Thyroid gland (tissue), 4 donors: ENCODE measurements around the gene PGF. TPM values are rescaled to one million over a fixed set of nuclear protein-coding genes. Genes with fewer than 3 reads are reported as not detected.
"Not testable (repeated sequence)": the region's sequence is repeated elsewhere in the genome, so short reads cannot be mapped to it uniquely, and the experiment has no call there.

Source experiments
- DNase-seq, 2 donors: peaks; one replicate each; pipeline ENCODE4 v3.0.0-alpha.2; 2019
- H3K27ac ChIP-seq, 3 donors: fragments of 200-600 bp; sonication (generic); 1 replicate in 2 of 3; 2 replicates in 1 of 3; pipeline ENCODE4 v1.5.1; 2016 to 2019; ENCODE audit warnings: mild to moderate bottlenecking in 1 of 3, moderate library complexity in 1 of 3
- H3K27me3 ChIP-seq: fragments of 200-600 bp; sonication (generic); one replicate; pipeline ENCODE4 v1.5.1; 2019
- H3K36me3 ChIP-seq, 2 donors: fragments of 200-600 bp; sonication (generic); one replicate each; pipeline ENCODE4 v1.5.1; 2016 to 2019
- H3K4me1 ChIP-seq, 2 donors: fragments of 200-600 bp; sonication (generic); one replicate each; pipeline ENCODE4 v1.5.1; 2017 to 2019
- H3K4me3 ChIP-seq, 3 donors: fragments of 200-600 bp; sonication (generic); replicated peaks in 1 of 3; 1 replicate in 2 of 3; 2 replicates in 1 of 3; pipeline ENCODE4 v1.5.1; 2016; ENCODE audit warnings: mild to moderate bottlenecking in 1 of 3
- H3K9me3 ChIP-seq: fragments of 200-600 bp; sonication (generic); one replicate; pipeline ENCODE4 v1.5.1; 2017
- CTCF ChIP-seq, 6 experiments: fragments of 200-600 bp in 3 of 6; fragments of 450-650 bp in 3 of 6; sonication (generic) in 3 of 6; IDR thresholded peaks; one replicate each; pipeline ENCODE4 v1.5.1; 2016 to 2019; ENCODE audit warnings: antibody characterized with exemption in 6 of 6, mild to moderate bottlenecking in 2 of 6, inconsistent platforms in 1 of 6, moderate library complexity in 1 of 6
- POLR2A ChIP-seq, 2 donors: fragments of 450-650 bp; IDR thresholded peaks; one replicate each; pipeline ENCODE4 v1.6.1; 2017; ENCODE audit warnings: antibody characterized with exemption in 2 of 2, mild to moderate bottlenecking in 2 of 2, moderate library complexity in 1 of 2
- WGBS, 2 donors: methylation state at CpG; one replicate each; pipeline ENCODE4 v1.1.5; 2017; 5-methylcytosine and 5-hydroxymethylcytosine counted together
- intact Hi-C: fragments of 100-400 bp; cut with DNase I; formaldehyde crosslinking; loops from one replicate; pipeline ENCODE4 v1.15.1; 2023
- total RNA-seq, 4 donors: library from RNA; depleted of rRNA; stranded (reverse); fragments of >200 nt; gene quantifications; one replicate each; pipeline ENCODE4 v1.2.3, GENCODE V29; 2016

PGF gene
- total RNA-seq, 4 donors from 2014 or later, result 34.4 to 68.8 (median 61.0) TPM

- TF ChIP-seq POLR2A (IDR thresholded peaks at IDR 0.05), result no peak
- no peak for TF ChIP-seq CTCF (IDR thresholded peaks at IDR 0.05)
- Histone ChIP-seq H3K27me3 (no peaks in the 10 kb centered on the region), H3K36me3 (peaks cover 7 to 9% of the 10 kb centered on the region in 2 donors), H3K4me3 (no peak overlapping the region), H3K27ac (no peak overlapping the region), H3K4me1 (peaks cover 23% of the 10 kb centered on the region in 2 donors), H3K9me3 (no peaks in the 10 kb centered on the region)
- intact Hi-C loops, result loop anchor here (10.0 kb wide), 1 partner anchor 64 kb away; the partner anchor contains the start of genes ACYP1 and ZC2HC1C
- DNase-seq, result no peak
- WGBS, 2 donors, result 92 to 93% methylated on average over 2 of the region's 2 CpGs
These were observed 45.9 kb upstream of the PGF start for GRCh38 chr14:75001261-75001660.

- H3K27me3 ChIP-seq, intact Hi-C loops, H3K4me1 ChIP-seq, H3K27ac ChIP-seq, H3K36me3 ChIP-seq, H3K4me3 ChIP-seq, H3K9me3 ChIP-seq, DNase-seq: not testable (repeated sequence)
- 86 to 92% methylated on average over 4 of the region's 7 CpGs for WGBS, 2 donors
These were observed 40.4 kb upstream of the PGF start for GRCh38 chr14:74995781-74996180.

- H3K36me3 ChIP-seq, H3K4me3 ChIP-seq, intact Hi-C loops, DNase-seq, H3K27ac ChIP-seq, H3K4me1 ChIP-seq, H3K27me3 ChIP-seq, H3K9me3 ChIP-seq: not testable (repeated sequence)
- WGBS, 2 donors, result 93 to 94% methylated on average over 14 to 19 of the region's 28 CpGs
These were observed 38.8 kb upstream of the PGF start for GRCh38 chr14:74994182-74994581.

- Histone ChIP-seq H3K9me3 (no peaks in the 10 kb centered on the region), H3K4me1 (peaks cover 15 to 23% of the 10 kb centered on the region in 2 donors), H3K27me3 (no peaks in the 10 kb centered on the region), H3K4me3 (no peak overlapping the region), H3K27ac (no peak overlapping the region), H3K36me3 (no peaks in the 10 kb centered on the region)
- TF ChIP-seq POLR2A (IDR thresholded peaks at IDR 0.05), result no peak
- TF ChIP-seq CTCF (IDR thresholded peaks at IDR 0.05), result no peak
- intact Hi-C loops, result no loop called here
- 93 to 97% methylated on average over 1 of the region's 1 CpG for WGBS, 2 donors
- no peak for DNase-seq
These were observed 33.6 kb upstream of the PGF start for GRCh38 chr14:74988993-74989392.

GRCh38 chr14:74988131-74988530 is 32.7 kb upstream of the PGF start:
- H3K9me3 ChIP-seq, result no peaks in the 10 kb centered on the region
- TF ChIP-seq POLR2A (IDR thresholded peaks at IDR 0.05) (no peak), CTCF (IDR thresholded peaks at IDR 0.05) (no peak)
- intact Hi-C loops, result no loop called here
- H3K27me3 ChIP-seq, result no peaks in the 10 kb centered on the region
- DNase-seq, result no peak
- no peak overlapping the region for H3K4me3 ChIP-seq
- no peak overlapping the region for H3K27ac ChIP-seq
- H3K36me3 ChIP-seq, result no peaks in the 10 kb centered on the region
- H3K4me1 ChIP-seq, result peaks cover 15 to 23% of the 10 kb centered on the region in 2 donors
- WGBS, 2 donors, result 56 to 63% methylated on average over 4 of the region's 4 CpGs

- Histone ChIP-seq H3K36me3 (no peaks in the 10 kb centered on the region), H3K4me3 (no peak overlapping the region), H3K27ac (peak overlapping the region; percentile 43 to 54 (median 50)), H3K27me3 (no peaks in the 10 kb centered on the region), H3K4me1 (peaks cover 15 to 31% of the 10 kb centered on the region in 2 donors), H3K9me3 (no peaks in the 10 kb centered on the region)
- DNase-seq, result no peak
- no peak for TF ChIP-seq CTCF (IDR thresholded peaks at IDR 0.05)
- no peak for TF ChIP-seq POLR2A (IDR thresholded peaks at IDR 0.05)
- intact Hi-C loops, result no loop called here
- WGBS, 2 donors, result 62 to 65% methylated on average over 6 of the region's 6 CpGs
These were observed 30.4 kb upstream of the PGF start for GRCh38 chr14:74985806-74986205.
